PC-9 (cell line): ENCODE data around the gene LSM12. TPM values are rescaled to one million over a fixed set of nuclear protein-coding genes. Genes with fewer than 3 reads are reported as not detected.
A peak's percentile ranks its signal among the peaks of the same experiment; 100 is the strongest.

Experiments
- BruUV-seq: library from RNA; stranded (reverse); fragments of 400-500 nt; replicated peaks from 2 replicates; lab custom pipeline; 2021; lab: Mats Ljungman, UMichigan
- CTCF ChIA-PET: fragments of 300-600 bp; sonication (Branson Sonifier 250); formaldehyde crosslinking; loops from one replicate; lab custom pipeline; 2022; ENCODE audit warnings: antibody characterized with exemption; lab: Charles Lee
- POLR2A ChIA-PET: fragments of 300-600 bp; sonication (Branson Sonifier 250); formaldehyde crosslinking; loops from one replicate; lab custom pipeline; 2022; ENCODE audit warnings: antibody characterized with exemption; ENCODE audit not compliant: unreplicated experiment; lab: Charles Lee
- DNase-seq, 2 experiments: peaks; one replicate each; pipeline versions ENCODE4 v3.0.0 to v3.0.0-alpha.2; 2015 to 2022; ENCODE audit warnings: mixed read lengths in 1 of 2
- H2AFZ ChIP-seq: fragments of 200-600 bp; sonication (generic); 2 replicates; pipeline ENCODE4 v1.8.1; 2017; ENCODE audit warnings: antibody characterized with exemption
- H3F3A ChIP-seq: fragments of 200-600 bp; sonication (generic); 2 replicates; pipeline ENCODE4 v1.8.1; 2017; ENCODE audit warnings: antibody characterized with exemption, mild to moderate bottlenecking, low read depth; ENCODE audit not compliant: insufficient read depth
- H3K27ac ChIP-seq: fragments of 200-600 bp; sonication (generic); 2 replicates; pipeline ENCODE4 v1.6.1; 2016; ENCODE audit warnings: mixed run types
- H3K27me3 ChIP-seq: fragments of 200-600 bp; sonication (generic); 2 replicates; pipeline ENCODE4 v1.6.1; 2016; ENCODE audit warnings: low read depth, mixed run types; ENCODE audit not compliant: insufficient read depth
- H3K36me3 ChIP-seq: fragments of 200-600 bp; sonication (generic); 2 replicates; pipeline ENCODE4 v1.6.1; 2016; ENCODE audit warnings: low read depth, mixed run types
- H3K4me1 ChIP-seq: fragments of 200-600 bp; sonication (generic); replicated peaks from 2 replicates; pipeline ENCODE4 v1.6.1; 2016; ENCODE audit warnings: mixed run types; ENCODE audit not compliant: insufficient read depth
- H3K4me2 ChIP-seq: fragments of 200-600 bp; sonication (generic); 2 replicates; pipeline ENCODE4 v1.6.1; 2017; ENCODE audit warnings: mixed run types
- H3K4me3 ChIP-seq: fragments of 200-600 bp; sonication (generic); 2 replicates; pipeline ENCODE4 v1.6.1; 2016; ENCODE audit warnings: mixed run types
- H3K79me2 ChIP-seq: fragments of 200-600 bp; sonication (generic); 2 replicates; pipeline ENCODE4 v1.6.1; 2017; ENCODE audit warnings: low read depth, mixed run types
- H3K9me2 ChIP-seq: fragments of 200-600 bp; sonication (generic); 2 replicates; pipeline ENCODE4 v1.8.1; 2017; ENCODE audit warnings: mild to moderate bottlenecking; ENCODE audit not compliant: insufficient read depth
- H3K9me3 ChIP-seq: fragments of 200-600 bp; sonication (generic); 2 replicates; pipeline ENCODE4 v1.8.1; 2016; ENCODE audit warnings: low read depth; ENCODE audit not compliant: insufficient read depth
- H4K20me1 ChIP-seq: fragments of 200-600 bp; sonication (generic); 2 replicates; pipeline ENCODE4 v1.8.1; 2017; ENCODE audit not compliant: insufficient read depth
- EZH2 ChIP-seq: fragments of 200-600 bp; sonication (generic); IDR thresholded peaks from 2 replicates; pipeline ENCODE4 v1.8.0; 2017; ENCODE audit warnings: antibody characterized with exemption, low read depth
- intact Hi-C: fragments of 100-400 bp; cut with micrococcal nuclease; formaldehyde crosslinking; loops from one replicate; pipeline ENCODE4 v1.10.0; 2022; ENCODE audit not compliant: unreplicated experiment
- total RNA-seq: library from RNA; stranded (reverse); gene quantifications from 2 replicates; pipeline ENCODE4 v1.2.3, GENCODE V29; 2021
- TF ChIP-seq, protein P1 (sequence below): fragments of 200-600 bp; sonication (generic); conservative IDR thresholded peaks from 2 replicates; pipeline ENCODE4 v1.6.1; 2017; ENCODE audit warnings: mixed run types, antibody characterized with exemption, mild to moderate bottlenecking, moderate library complexity

The LSM12 gene
- total RNA-seq, 1 experiment from 2014 or later, result 62.7 TPM

- H3K27ac ChIP-seq, result peak overlapping the region; percentile 93; the same call in 1 of the 2 replicates
- intact Hi-C loops, result loop anchor here (2.0 kb wide), 1 partner anchor 16 kb away; no protein-coding TSS in a partner anchor
- H3F3A ChIP-seq, result peaks cover 32% of the 10 kb centered on the region
- no peaks in the 10 kb centered on the region for H3K79me2 ChIP-seq
- no peak for DNase-seq
- no peaks in the 10 kb centered on the region for H4K20me1 ChIP-seq
- peaks cover 30% of the 10 kb centered on the region for H3K4me1 ChIP-seq
- no peak overlapping the region for H3K4me3 ChIP-seq
- no peaks in the 10 kb centered on the region for H3K36me3 ChIP-seq
- BruUV-seq, result TSS peak; percentile 11
- CTCF ChIA-PET, result interaction anchor here (1.6 kb wide), 1 partner anchor 10 kb away, joined by 27 read pairs; no protein-coding TSS in a partner anchor
- H3K27me3 ChIP-seq, result no peaks in the 10 kb centered on the region
- POLR2A ChIA-PET, result no interaction called here
- H2AFZ ChIP-seq, result no peak overlapping the region
- peak overlapping the region; percentile 84 for H3K4me2 ChIP-seq
- no peaks in the 10 kb centered on the region for H3K9me2 ChIP-seq
- H3K9me3 ChIP-seq, result no peaks in the 10 kb centered on the region
- TF ChIP-seq EZH2, result no peak
- TF ChIP-seq, protein P1, sequence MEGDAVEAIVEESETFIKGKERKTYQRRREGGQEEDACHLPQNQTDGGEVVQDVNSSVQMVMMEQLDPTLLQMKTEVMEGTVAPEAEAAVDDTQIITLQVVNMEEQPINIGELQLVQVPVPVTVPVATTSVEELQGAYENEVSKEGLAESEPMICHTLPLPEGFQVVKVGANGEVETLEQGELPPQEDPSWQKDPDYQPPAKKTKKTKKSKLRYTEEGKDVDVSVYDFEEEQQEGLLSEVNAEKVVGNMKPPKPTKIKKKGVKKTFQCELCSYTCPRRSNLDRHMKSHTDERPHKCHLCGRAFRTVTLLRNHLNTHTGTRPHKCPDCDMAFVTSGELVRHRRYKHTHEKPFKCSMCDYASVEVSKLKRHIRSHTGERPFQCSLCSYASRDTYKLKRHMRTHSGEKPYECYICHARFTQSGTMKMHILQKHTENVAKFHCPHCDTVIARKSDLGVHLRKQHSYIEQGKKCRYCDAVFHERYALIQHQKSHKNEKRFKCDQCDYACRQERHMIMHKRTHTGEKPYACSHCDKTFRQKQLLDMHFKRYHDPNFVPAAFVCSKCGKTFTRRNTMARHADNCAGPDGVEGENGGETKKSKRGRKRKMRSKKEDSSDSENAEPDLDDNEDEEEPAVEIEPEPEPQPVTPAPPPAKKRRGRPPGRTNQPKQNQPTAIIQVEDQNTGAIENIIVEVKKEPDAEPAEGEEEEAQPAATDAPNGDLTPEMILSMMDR, result no peak
Measured at GRCh38 chr17:44094701-44095387, 28.4 kb upstream of the LSM12 start.

- intact Hi-C loops, result no loop called here
- Histone ChIP-seq H3K27me3 (no peaks in the 10 kb centered on the region), H3K9me2 (no peaks in the 10 kb centered on the region), H3K4me2 (no peak overlapping the region), H3K4me1 (peaks cover 30% of the 10 kb centered on the region), H3K36me3 (no peaks in the 10 kb centered on the region; the same call in 1 of the 2 replicates), H3F3A (peaks cover 36% of the 10 kb centered on the region), H3K27ac (no peak overlapping the region), H3K4me3 (no peak overlapping the region), H3K9me3 (no peaks in the 10 kb centered on the region), H2AFZ (no peak overlapping the region), H3K79me2 (no peaks in the 10 kb centered on the region), H4K20me1 (no peaks in the 10 kb centered on the region)
- TF ChIP-seq, protein P1, result no peak
- TF ChIP-seq EZH2, result no peak
- POLR2A ChIA-PET, result interaction anchor here (0.7 kb wide), 1 partner anchor 160 kb away, joined by 3 read pairs; no protein-coding TSS in a partner anchor
- no peak for DNase-seq
- CTCF ChIA-PET, result no interaction called here
- BruUV-seq, result no TSS peak
Measured at GRCh38 chr17:44093231-44093900, 26.9 kb upstream of the LSM12 start.

GRCh38 chr17:44092051-44092450 is 25.6 kb upstream of the LSM12 start:
- BruUV-seq, result no TSS peak
- no peak overlapping the region for H2AFZ ChIP-seq

More at GRCh38 chr17:44092051-44092450, 25.6 kb upstream of the LSM12 start:
- Histone ChIP-seq H3K9me3 (no peaks in the 10 kb centered on the region), H3K27ac (no peak overlapping the region), H3K27me3 (no peaks in the 10 kb centered on the region), H4K20me1 (no peaks in the 10 kb centered on the region), H3K4me1 (peaks cover 27% of the 10 kb centered on the region), H3F3A (peaks cover 32% of the 10 kb centered on the region), H3K4me2 (no peak overlapping the region), H3K36me3 (no peaks in the 10 kb centered on the region; the same call in 1 of the 2 replicates), H3K9me2 (no peaks in the 10 kb centered on the region), H3K79me2 (no peaks in the 10 kb centered on the region), H3K4me3 (no peak overlapping the region)
- CTCF ChIA-PET, result no interaction called here
- intact Hi-C loops, result no loop called here
- no peak for DNase-seq
- POLR2A ChIA-PET, result no interaction called here
- TF ChIP-seq, protein P1, result no peak
- TF ChIP-seq EZH2, result no peak
